ENCODE results near the gene WDR7. TPM values are rescaled to one million over a fixed set of nuclear protein-coding genes. Genes with fewer than 3 reads are reported as not detected.

The WDR7 gene
- total RNA-seq, 1 donor from 2014 or later, result 8.2 TPM

GRCh38 chr18:57038395-57038794 is 387.2 kb downstream of the WDR7 start:
- no peak overlapping the region for H3K4me3 ChIP-seq (ENCODE audit: low read depth, low read length)
- TF ChIP-seq CTCF (conservative IDR thresholded peaks at IDR 0.05; ENCODE audit: low read depth, low read length), result no peak
- no peak for DNase-seq (ENCODE audit: low read depth)

- no peak overlapping the region for H3K4me3 ChIP-seq (ENCODE audit: low read depth, low read length)
- TF ChIP-seq CTCF (conservative IDR thresholded peaks at IDR 0.05; ENCODE audit: low read depth, low read length), result no peak
- DNase-seq (ENCODE audit: low read depth), result no peak
These were observed 389.0 kb downstream of the WDR7 start for GRCh38 chr18:57040175-57040574.

- TF ChIP-seq CTCF (conservative IDR thresholded peaks at IDR 0.05; ENCODE audit: low read depth, low read length), result no peak
- DNase-seq (ENCODE audit: low read depth), result no peak
- H3K4me3 ChIP-seq (ENCODE audit: low read depth, low read length), result no peak overlapping the region
These were observed 392.1 kb downstream of the WDR7 start for GRCh38 chr18:57043241-57043640.

- no peak overlapping the region for H3K4me3 ChIP-seq (ENCODE audit: low read depth, low read length)
- TF ChIP-seq CTCF (conservative IDR thresholded peaks at IDR 0.05; ENCODE audit: low read depth, low read length), result no peak
- no peak for DNase-seq (ENCODE audit: low read depth)
These were observed 397.2 kb downstream of the WDR7 start for GRCh38 chr18:57048351-57048750.

- no peak for DNase-seq (ENCODE audit: low read depth)
- H3K4me3 ChIP-seq (ENCODE audit: low read depth, low read length), result no peak overlapping the region
- TF ChIP-seq CTCF (conservative IDR thresholded peaks at IDR 0.05; ENCODE audit: low read depth, low read length), result no peak
These were observed 397.7 kb downstream of the WDR7 start for GRCh38 chr18:57048859-57049258.

- H3K4me3 ChIP-seq (ENCODE audit: low read depth, low read length), result no peak overlapping the region
- TF ChIP-seq CTCF (conservative IDR thresholded peaks at IDR 0.05; ENCODE audit: low read depth, low read length), result no peak
- DNase-seq (ENCODE audit: low read depth), result no peak
These were observed 399.3 kb downstream of the WDR7 start for GRCh38 chr18:57050310-57050949.

- no peak for TF ChIP-seq CTCF (conservative IDR thresholded peaks at IDR 0.05; ENCODE audit: low read depth, low read length)
- no peak for DNase-seq (ENCODE audit: low read depth)
These were observed 400.0 kb downstream of the WDR7 start for GRCh38 chr18:57051021-57051656.

More at GRCh38 chr18:57051021-57051656, 400.0 kb downstream of the WDR7 start:
- no peak overlapping the region for H3K4me3 ChIP-seq (ENCODE audit: low read depth, low read length)
